ENCODE results near the gene CEP192.

CEP192 gene

DNA sequence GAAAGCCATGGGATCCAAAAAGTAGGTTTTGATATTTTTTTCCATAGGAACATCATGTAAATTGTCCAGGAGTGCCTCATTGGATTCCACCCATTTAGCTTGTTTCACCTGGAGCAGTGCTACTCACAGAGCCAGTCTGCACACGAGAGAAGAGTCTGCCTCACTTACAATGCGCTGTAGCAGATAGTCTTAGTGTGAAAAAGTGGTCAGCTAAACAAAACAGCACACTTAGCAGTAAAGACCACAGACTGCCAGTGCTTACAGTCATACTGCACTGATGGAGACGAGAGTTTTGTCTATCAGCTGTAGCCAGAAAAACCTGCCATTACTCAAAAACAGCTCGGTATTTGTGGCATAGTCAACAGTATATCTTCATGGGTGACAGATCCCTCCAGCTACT is 113.9 kb downstream of the CEP192 start:
- H3K4me3 ChIP-seq (ENCODE audit: control insufficient read depth in 1 of 7, extremely low read depth in 1 of 7, insufficient read depth in 4 of 7, low read depth in 2 of 7, low read length in 6 of 7): no peak overlapping the region
- WGBS (ENCODE audit: insufficient coverage): 83% methylated on average over 1 of the region's 4 CpGs
- no peak for DNase-seq
- H3K9me3 ChIP-seq (ENCODE audit: control extremely low read depth in 1 of 5, control insufficient read depth in 4 of 5, insufficient read depth in 2 of 5, low read depth in 1 of 5, low read length in 4 of 5): peaks cover 0 to 6% (median 0%) of the 10 kb centered on the region in 5 experiments
- H3K36me3 ChIP-seq (ENCODE audit: control insufficient read depth in 4 of 4, insufficient read depth in 4 of 4, low read length in 3 of 4): peaks cover 26 to 91% (median 59%) of the 10 kb centered on the region in 4 experiments
- H3K27me3 ChIP-seq (replicated peaks in 2 of 5; ENCODE audit: control insufficient read depth in 4 of 5, insufficient read depth in 5 of 5, low read length in 4 of 5): no peaks in the 10 kb centered on the region
- H3K27ac ChIP-seq (ENCODE audit: insufficient read depth in 1 of 2, low read depth in 1 of 2, low read length in 2 of 2, poor library complexity in 1 of 2, severe bottlenecking in 2 of 2): no peak overlapping the region
- ChIA-PET CTCF (interaction anchor here (1.0 to 1.7 kb wide), 4 partner anchors 8 to 35 kb away, joined by 3 to 5 read pairs (median 4); no protein-coding TSS in a partner anchor), POLR2A (no interaction called here)
- no peaks in the 10 kb centered on the region for H3K4me1 ChIP-seq (ENCODE audit: control extremely low read depth in 1 of 4, control insufficient read depth in 4 of 4, insufficient read depth in 4 of 4, low read length in 3 of 4)

DNA sequence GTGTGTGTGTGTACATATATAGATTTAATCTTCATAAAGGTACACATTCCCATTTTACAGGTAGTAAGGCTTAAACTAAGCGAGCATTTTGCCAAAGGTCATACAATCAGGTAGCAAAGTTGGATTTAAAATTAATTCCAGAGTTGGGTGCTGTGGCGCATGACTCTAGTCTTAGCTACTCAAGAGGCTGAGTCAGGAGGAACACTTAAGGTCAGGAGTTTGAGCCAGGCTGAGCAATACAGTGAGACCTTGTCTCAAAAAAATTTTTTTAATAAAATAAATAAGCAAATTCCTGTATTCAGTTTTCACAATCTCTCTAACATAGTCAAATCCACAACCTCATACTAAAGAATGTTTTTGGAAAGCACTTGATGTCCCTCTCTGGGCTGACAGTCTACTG is 115.9 kb downstream of the CEP192 start:
- Histone ChIP-seq H3K27ac (ENCODE audit: insufficient read depth in 1 of 2, low read depth in 1 of 2, low read length in 2 of 2, poor library complexity in 1 of 2, severe bottlenecking in 2 of 2) (no peak overlapping the region), H3K27me3 (replicated peaks in 2 of 5; ENCODE audit: control insufficient read depth in 4 of 5, insufficient read depth in 5 of 5, low read length in 4 of 5) (no peaks in the 10 kb centered on the region), H3K9me3 (ENCODE audit: control extremely low read depth in 1 of 5, control insufficient read depth in 4 of 5, insufficient read depth in 2 of 5, low read depth in 1 of 5, low read length in 4 of 5) (peaks cover 0 to 6% (median 0%) of the 10 kb centered on the region in 5 experiments), H3K4me1 (ENCODE audit: control extremely low read depth in 1 of 4, control insufficient read depth in 4 of 4, insufficient read depth in 4 of 4, low read length in 3 of 4) (no peaks in the 10 kb centered on the region), H3K36me3 (ENCODE audit: control insufficient read depth in 4 of 4, insufficient read depth in 4 of 4, low read length in 3 of 4) (peaks cover 22 to 81% (median 50%) of the 10 kb centered on the region in 4 experiments), H3K4me3 (ENCODE audit: control insufficient read depth in 1 of 7, extremely low read depth in 1 of 7, insufficient read depth in 4 of 7, low read depth in 2 of 7, low read length in 6 of 7) (no peak overlapping the region)
- ChIA-PET POLR2A (no interaction called here), CTCF (interaction anchor here (1.0 to 1.2 kb wide), 2 partner anchors 17 to 18 kb away, joined by 3 to 4 read pairs; no protein-coding TSS in a partner anchor)
- no peak for DNase-seq
- 100% methylated on average over 1 of the region's 2 CpGs for WGBS (ENCODE audit: insufficient coverage)

DNA sequence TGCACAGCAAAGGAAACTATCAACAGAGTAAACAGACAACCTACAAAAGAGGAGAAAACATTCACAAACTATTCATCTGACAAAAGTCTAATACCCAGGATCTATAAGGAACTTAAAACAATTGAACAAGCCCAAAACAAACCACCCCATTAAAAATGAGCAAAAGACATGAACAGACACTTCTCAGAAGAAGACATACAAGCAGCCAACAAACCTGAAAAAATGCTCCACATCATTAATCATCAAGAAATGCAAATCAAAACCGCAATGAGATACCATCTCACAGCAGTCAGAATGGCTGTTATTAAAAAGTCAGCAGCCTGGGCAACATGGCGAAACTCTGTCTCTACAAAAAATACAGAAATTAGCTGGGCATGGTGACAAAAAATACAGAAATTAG is 117.2 kb downstream of the CEP192 start:
- Histone ChIP-seq H3K9me3 (ENCODE audit: control extremely low read depth in 1 of 5, control insufficient read depth in 4 of 5, insufficient read depth in 2 of 5, low read depth in 1 of 5, low read length in 4 of 5) (peaks cover 0 to 6% (median 0%) of the 10 kb centered on the region in 5 experiments), H3K36me3 (ENCODE audit: control insufficient read depth in 4 of 4, insufficient read depth in 4 of 4, low read length in 3 of 4) (peaks cover 20 to 71% (median 44%) of the 10 kb centered on the region in 4 experiments), H3K27ac (ENCODE audit: insufficient read depth in 1 of 2, low read depth in 1 of 2, low read length in 2 of 2, poor library complexity in 1 of 2, severe bottlenecking in 2 of 2) (no peak overlapping the region), H3K27me3 (replicated peaks in 2 of 5; ENCODE audit: control insufficient read depth in 4 of 5, insufficient read depth in 5 of 5, low read length in 4 of 5) (no peaks in the 10 kb centered on the region), H3K4me3 (ENCODE audit: control insufficient read depth in 1 of 7, extremely low read depth in 1 of 7, insufficient read depth in 4 of 7, low read depth in 2 of 7, low read length in 6 of 7) (no peak overlapping the region), H3K4me1 (ENCODE audit: control extremely low read depth in 1 of 4, control insufficient read depth in 4 of 4, insufficient read depth in 4 of 4, low read length in 3 of 4) (no peaks in the 10 kb centered on the region)
- CTCF ChIA-PET: interaction anchor here (1.2 kb wide), 1 partner anchor 17 kb away, joined by 3 read pairs; no protein-coding TSS in a partner anchor
- 100% methylated on average over 1 of the region's 2 CpGs for WGBS (ENCODE audit: insufficient coverage)
- DNase-seq: peak in 1 of 3 donors; percentile 10
- POLR2A ChIA-PET: no interaction called here

DNA sequence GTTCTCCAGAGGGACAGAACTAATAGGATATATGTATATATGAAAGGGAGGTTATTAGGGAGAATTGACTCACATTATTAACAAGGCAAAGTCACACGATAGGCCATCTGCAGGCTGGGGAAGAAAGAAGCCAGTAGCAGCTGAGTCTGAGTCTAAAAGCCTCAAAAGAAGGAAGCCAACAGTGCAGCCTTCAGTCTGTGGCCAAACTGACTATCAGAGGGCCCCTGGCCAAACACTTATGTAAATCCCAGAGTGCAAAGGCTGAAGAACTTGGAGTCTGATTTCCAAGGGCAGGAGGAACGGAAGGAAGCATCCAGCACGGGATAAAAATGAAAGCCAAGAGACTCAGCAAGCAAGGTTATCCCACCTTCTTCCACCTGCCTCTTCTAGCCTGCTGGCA is 119.4 kb downstream of the CEP192 start:
- Histone ChIP-seq H3K27me3 (replicated peaks in 2 of 5; ENCODE audit: control insufficient read depth in 4 of 5, insufficient read depth in 5 of 5, low read length in 4 of 5) (no peaks in the 10 kb centered on the region), H3K9me3 (ENCODE audit: control extremely low read depth in 1 of 5, control insufficient read depth in 4 of 5, insufficient read depth in 2 of 5, low read depth in 1 of 5, low read length in 4 of 5) (peaks cover 0 to 6% (median 0%) of the 10 kb centered on the region in 5 experiments), H3K4me3 (ENCODE audit: control insufficient read depth in 1 of 7, extremely low read depth in 1 of 7, insufficient read depth in 4 of 7, low read depth in 2 of 7, low read length in 6 of 7) (no peak overlapping the region), H3K36me3 (ENCODE audit: control insufficient read depth in 4 of 4, insufficient read depth in 4 of 4, low read length in 3 of 4) (peaks cover 12 to 66% (median 36%) of the 10 kb centered on the region in 4 experiments), H3K4me1 (ENCODE audit: control extremely low read depth in 1 of 4, control insufficient read depth in 4 of 4, insufficient read depth in 4 of 4, low read length in 3 of 4) (no peaks in the 10 kb centered on the region), H3K27ac (ENCODE audit: insufficient read depth in 1 of 2, low read depth in 1 of 2, low read length in 2 of 2, poor library complexity in 1 of 2, severe bottlenecking in 2 of 2) (no peak overlapping the region)
- 100% methylated on average over 3 of the region's 3 CpGs for WGBS (ENCODE audit: insufficient coverage)
- DNase-seq: no peak
- ChIA-PET CTCF (interaction anchor here (1.1 kb wide), 2 partner anchors 13 to 24 kb away, joined by 3 to 4 read pairs; no protein-coding TSS in a partner anchor), POLR2A (no interaction called here)

DNA sequence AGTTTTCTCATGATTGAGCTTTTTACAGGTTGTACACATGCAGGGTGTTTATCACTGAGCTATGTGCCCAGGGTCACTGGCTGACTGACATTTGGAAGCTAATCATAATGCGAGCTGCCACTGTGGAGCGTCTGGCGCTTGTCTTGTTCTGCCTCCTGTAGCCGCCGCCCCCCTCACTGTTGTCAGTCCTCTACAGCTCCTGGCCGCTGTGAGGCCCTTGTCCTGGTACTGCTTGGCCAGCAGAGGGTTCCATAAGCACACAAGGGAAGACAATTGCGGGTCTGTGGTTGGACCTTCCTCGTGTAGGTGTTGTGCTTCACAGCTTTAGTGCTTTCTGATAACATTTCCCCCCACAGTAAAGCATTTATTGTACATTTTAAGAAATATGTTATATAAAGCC is 121.8 kb downstream of the CEP192 start:
- WGBS (ENCODE audit: insufficient coverage): 94% methylated on average over 6 of the region's 8 CpGs
- ChIA-PET CTCF (interaction anchor here (0.7 to 4.0 kb wide), 14 partner anchors 8 to 520 kb away, joined by 3 to 26 read pairs (median 4); no protein-coding TSS in a partner anchor), POLR2A (interaction anchor here (0.5 to 0.6 kb wide), 2 partner anchors 105 to 500 kb away, joined by 3 to 4 read pairs; no protein-coding TSS in a partner anchor)
- Histone ChIP-seq H3K36me3 (ENCODE audit: control insufficient read depth in 4 of 4, insufficient read depth in 4 of 4, low read length in 3 of 4) (peaks cover 14 to 62% (median 35%) of the 10 kb centered on the region in 4 experiments), H3K27me3 (replicated peaks in 2 of 5; ENCODE audit: control insufficient read depth in 4 of 5, insufficient read depth in 5 of 5, low read length in 4 of 5) (no peaks in the 10 kb centered on the region), H3K4me3 (ENCODE audit: control insufficient read depth in 1 of 7, extremely low read depth in 1 of 7, insufficient read depth in 4 of 7, low read depth in 2 of 7, low read length in 6 of 7) (no peak overlapping the region), H3K9me3 (ENCODE audit: control extremely low read depth in 1 of 5, control insufficient read depth in 4 of 5, insufficient read depth in 2 of 5, low read depth in 1 of 5, low read length in 4 of 5) (peaks cover 0 to 6% (median 0%) of the 10 kb centered on the region in 5 experiments), H3K27ac (ENCODE audit: insufficient read depth in 1 of 2, low read depth in 1 of 2, low read length in 2 of 2, poor library complexity in 1 of 2, severe bottlenecking in 2 of 2) (no peak overlapping the region), H3K4me1 (ENCODE audit: control extremely low read depth in 1 of 4, control insufficient read depth in 4 of 4, insufficient read depth in 4 of 4, low read length in 3 of 4) (no peaks in the 10 kb centered on the region)
- DNase-seq: peak; percentile 30 to 77 (median 74)

DNA sequence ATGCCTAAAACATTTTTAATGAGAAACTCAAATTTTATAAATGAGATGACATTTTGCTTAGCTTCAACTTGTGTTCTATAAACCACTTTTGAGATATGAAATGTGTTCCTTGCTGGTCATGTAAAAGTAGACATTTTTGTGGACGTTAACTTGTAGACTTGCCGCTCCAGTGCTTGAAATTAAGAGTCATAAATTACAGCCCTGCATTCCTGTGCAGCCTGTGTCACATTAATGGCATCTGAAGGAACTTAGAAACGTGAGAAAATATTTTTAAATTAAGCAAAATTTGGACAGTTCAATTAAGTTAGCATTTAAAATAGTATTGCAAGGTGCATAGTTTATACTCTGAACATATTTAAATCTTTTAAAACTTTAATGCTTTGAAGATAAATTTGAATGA is 129.1 kb downstream of the CEP192 start:
- 100% methylated on average over 2 of the region's 3 CpGs for WGBS (ENCODE audit: insufficient coverage)
- Histone ChIP-seq H3K36me3 (ENCODE audit: control insufficient read depth in 4 of 4, insufficient read depth in 4 of 4, low read length in 3 of 4) (peaks cover 12 to 48% (median 27%) of the 10 kb centered on the region in 4 experiments), H3K27me3 (replicated peaks in 2 of 5; ENCODE audit: control insufficient read depth in 4 of 5, insufficient read depth in 5 of 5, low read length in 4 of 5) (no peaks in the 10 kb centered on the region), H3K9me3 (ENCODE audit: control extremely low read depth in 1 of 5, control insufficient read depth in 4 of 5, insufficient read depth in 2 of 5, low read depth in 1 of 5, low read length in 4 of 5) (no peaks in the 10 kb centered on the region), H3K4me1 (ENCODE audit: control extremely low read depth in 1 of 4, control insufficient read depth in 4 of 4, insufficient read depth in 4 of 4, low read length in 3 of 4) (peaks cover 0 to 14% (median 7%) of the 10 kb centered on the region in 4 experiments), H3K4me3 (ENCODE audit: control insufficient read depth in 1 of 7, extremely low read depth in 1 of 7, insufficient read depth in 4 of 7, low read depth in 2 of 7, low read length in 6 of 7) (no peak overlapping the region), H3K27ac (ENCODE audit: insufficient read depth in 1 of 2, low read depth in 1 of 2, low read length in 2 of 2, poor library complexity in 1 of 2, severe bottlenecking in 2 of 2) (no peak overlapping the region)
- no peak for DNase-seq
- POLR2A ChIA-PET: no interaction called here
- CTCF ChIA-PET: no interaction called here

DNA sequence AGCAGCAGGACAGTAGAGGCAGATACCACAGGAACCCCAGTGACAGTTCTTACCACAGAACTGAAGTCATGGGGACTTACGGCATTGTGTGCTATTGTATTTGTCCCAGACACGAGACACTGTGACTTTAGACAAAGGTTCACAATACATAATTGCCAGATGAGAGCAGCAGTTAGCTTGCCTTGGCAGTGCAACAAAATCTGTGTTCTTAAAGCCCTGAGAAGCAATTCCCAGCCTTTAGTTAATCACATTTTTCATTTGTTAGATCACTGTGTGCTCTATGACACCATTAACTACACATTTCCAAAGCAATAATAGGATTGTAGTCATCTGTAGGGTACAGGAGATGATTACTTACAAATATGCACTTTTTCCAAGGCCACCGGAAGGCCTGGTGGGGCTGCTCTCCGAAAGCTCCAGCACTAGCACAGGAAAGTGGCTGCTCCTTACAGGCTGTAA is 129.8 kb downstream of the CEP192 start:
- Histone ChIP-seq H3K4me3 (ENCODE audit: control insufficient read depth in 1 of 7, extremely low read depth in 1 of 7, insufficient read depth in 4 of 7, low read depth in 2 of 7, low read length in 6 of 7) (no peak overlapping the region), H3K4me1 (ENCODE audit: control extremely low read depth in 1 of 4, control insufficient read depth in 4 of 4, insufficient read depth in 4 of 4, low read length in 3 of 4) (peaks cover 0 to 16% (median 9%) of the 10 kb centered on the region in 4 experiments), H3K27me3 (replicated peaks in 2 of 5; ENCODE audit: control insufficient read depth in 4 of 5, insufficient read depth in 5 of 5, low read length in 4 of 5) (no peaks in the 10 kb centered on the region), H3K27ac (ENCODE audit: insufficient read depth in 1 of 2, low read depth in 1 of 2, low read length in 2 of 2, poor library complexity in 1 of 2, severe bottlenecking in 2 of 2) (no peak overlapping the region), H3K9me3 (ENCODE audit: control extremely low read depth in 1 of 5, control insufficient read depth in 4 of 5, insufficient read depth in 2 of 5, low read depth in 1 of 5, low read length in 4 of 5) (no peaks in the 10 kb centered on the region), H3K36me3 (ENCODE audit: control insufficient read depth in 4 of 4, insufficient read depth in 4 of 4, low read length in 3 of 4) (peaks cover 11 to 41% (median 24%) of the 10 kb centered on the region in 4 experiments)
- no peak for DNase-seq
- WGBS (ENCODE audit: insufficient coverage): 100% methylated on average over 2 of the region's 4 CpGs
- ChIA-PET POLR2A (no interaction called here), CTCF (interaction anchor here (5.4 kb wide), 1 partner anchor 13 kb away, joined by 20 read pairs; no protein-coding TSS in a partner anchor)
